GM23338 (cell line): Measurements from ENCODE around the gene SIRPG. TPM values are rescaled to one million over a fixed set of nuclear protein-coding genes. Genes with fewer than 3 reads are reported as not detected.

Experiments used
- ATAC-seq: fragments of 200-7000 bp; cut with Tn5 transposase; 3 replicates; pipeline ENCODE4 v1.9.1; 2020
- DNase-seq: peaks from one replicate; pipeline ENCODE4 v3.0.0-alpha.2; 2015; ENCODE audit warnings: low spot score
- H2AFZ ChIP-seq: fragments of 200-600 bp; sonication (generic); 2 replicates; pipeline ENCODE4 v1.8.0; 2016; ENCODE audit warnings: antibody characterized with exemption, mild to moderate bottlenecking, moderate library complexity
- H3F3A ChIP-seq: fragments of 200-600 bp; sonication (generic); replicated peaks from 2 replicates; pipeline ENCODE4 v1.8.0; 2017; ENCODE audit warnings: antibody characterized with exemption, mixed run types, low read depth
- H3K27ac ChIP-seq: fragments of 200-600 bp; sonication (generic); 2 replicates; pipeline ENCODE4 v1.6.1; 2016; ENCODE audit warnings: low read depth
- H3K27me3 ChIP-seq: fragments of 200-600 bp; sonication (generic); 2 replicates; pipeline ENCODE4 v1.8.0; 2016; ENCODE audit warnings: mild to moderate bottlenecking, mixed run types, moderate library complexity; ENCODE audit not compliant: insufficient read depth
- H3K36me3 ChIP-seq: fragments of 200-600 bp; sonication (generic); 2 replicates; pipeline ENCODE4 v1.8.0; 2016; ENCODE audit warnings: mild to moderate bottlenecking; ENCODE audit not compliant: insufficient read depth
- H3K4me1 ChIP-seq: fragments of 200-600 bp; sonication (generic); 2 replicates; pipeline ENCODE4 v1.8.0; 2016; ENCODE audit warnings: mild to moderate bottlenecking, moderate library complexity; ENCODE audit not compliant: insufficient read depth
- H3K4me2 ChIP-seq: fragments of 200-600 bp; sonication (generic); 2 replicates; pipeline ENCODE4 v1.7.1; 2017; ENCODE audit warnings: mixed run types
- H3K4me3 ChIP-seq: fragments of 200-600 bp; sonication (generic); 2 replicates; pipeline ENCODE4 v1.6.1; 2016; ENCODE audit warnings: mixed run types
- H3K79me2 ChIP-seq: fragments of 200-600 bp; sonication (generic); replicated peaks from 2 replicates; pipeline ENCODE4 v1.8.0; 2017; ENCODE audit warnings: mild to moderate bottlenecking; ENCODE audit not compliant: insufficient read depth
- H3K9me2 ChIP-seq: fragments of 200-600 bp; sonication (generic); 2 replicates; pipeline ENCODE4 v1.8.0; 2017; ENCODE audit not compliant: insufficient read depth
- H4K20me1 ChIP-seq: fragments of 200-600 bp; sonication (generic); replicated peaks from 2 replicates; pipeline ENCODE4 v1.8.0; 2017; ENCODE audit warnings: mild to moderate bottlenecking; ENCODE audit not compliant: insufficient read depth
- H3K27ac Mint-ChIP-seq: 2 replicates; pipeline ENCODE4 v1.8.0; 2020; ENCODE audit warnings: inconsistent platforms, mild to moderate bottlenecking, moderate library complexity, mixed read lengths
- H3K27me3 Mint-ChIP-seq: 3 replicates; pipeline ENCODE4 v1.8.0; 2022; ENCODE audit warnings: low read depth, mild to moderate bottlenecking, moderate library complexity, mixed read lengths, inconsistent platforms; ENCODE audit not compliant: insufficient read depth, poor library complexity
- H3K36me3 Mint-ChIP-seq: 3 replicates; pipeline ENCODE4 v1.8.0; 2021; ENCODE audit warnings: low read depth, mild to moderate bottlenecking, inconsistent platforms, moderate library complexity, mixed read lengths
- H3K4me1 Mint-ChIP-seq: 3 replicates; pipeline ENCODE4 v1.8.0; 2020; ENCODE audit warnings: mild to moderate bottlenecking, inconsistent platforms, mixed read lengths
- H3K4me3 Mint-ChIP-seq: 3 replicates; pipeline ENCODE4 v1.8.0; 2021; ENCODE audit warnings: moderate library complexity, mild to moderate bottlenecking, inconsistent platforms, mixed read lengths
- H3K9me3 Mint-ChIP-seq: 3 replicates; pipeline ENCODE4 v1.8.0; 2020; ENCODE audit warnings: moderate library complexity, mild to moderate bottlenecking, inconsistent platforms, mixed read lengths
- CREB1 ChIP-seq: fragments of 250-450 bp; sonication (Bioruptor Pico); IDR thresholded peaks from 2 replicates; pipeline ENCODE4 v1.5.0; 2020; ENCODE audit warnings: low read depth, mild to moderate bottlenecking, moderate library complexity
- EZH2 ChIP-seq: fragments of 200-600 bp; sonication (generic); IDR thresholded peaks from one replicate; pipeline ENCODE4 v1.8.0; 2017; ENCODE audit warnings: antibody characterized with exemption, mild to moderate bottlenecking, low read depth; ENCODE audit not compliant: unreplicated experiment
- EZH2phosphoT487 ChIP-seq: fragments of 200-600 bp; sonication (generic); IDR thresholded peaks from one replicate; pipeline ENCODE4 v1.8.1; 2018; ENCODE audit warnings: antibody characterized with exemption; ENCODE audit not compliant: unreplicated experiment
- NANOG ChIP-seq: IDR thresholded peaks from 2 replicates; pipeline ENCODE4 v1.6.1; 2016; ENCODE audit warnings: antibody characterized with exemption, borderline replicate concordance
- POLR2AphosphoS5 ChIP-seq: IDR thresholded peaks from 2 replicates; pipeline ENCODE4 v1.6.1; 2016; ENCODE audit warnings: antibody characterized with exemption, low read depth
- STAT1 ChIP-seq: IDR thresholded peaks from one replicate; pipeline ENCODE4 v1.6.1; 2016; ENCODE audit warnings: antibody characterized with exemption; ENCODE audit not compliant: unreplicated experiment
- ZNF114 ChIP-seq: fragments of 250-450 bp; sonication (Bioruptor Pico); IDR thresholded peaks from 2 replicates; pipeline ENCODE4 v1.5.0; 2020; ENCODE audit warnings: mild to moderate bottlenecking, moderate library complexity
- polyA plus RNA-seq: library from polyadenylated mRNA; unstranded; fragments of >200 nt; fragmentation: Nextera tagmentation; extraction: Ambion mirVana; gene quantifications from 2 replicates; pipeline ENCODE4 v1.2.1, GENCODE V29; 2016
- total RNA-seq: library from RNA; depleted of rRNA; stranded (reverse); fragments of >200 nt; shearing (Covaris generic); gene quantifications from 2 replicates; pipeline ENCODE4 v1.2.3, GENCODE V29; 2014
- TF ChIP-seq, protein P1 (sequence below): IDR thresholded peaks from 2 replicates; pipeline ENCODE4 v1.6.1; 2016; ENCODE audit warnings: antibody characterized with exemption
- TF ChIP-seq, protein P2 (sequence below), 2 experiments: fragments of 200-600 bp in 1 of 2; sonication (generic) in 1 of 2; conservative IDR thresholded peaks; 2 replicates each; pipeline versions ENCODE4 v1.5.1 to v1.6.1; 2016 to 2017; ENCODE audit warnings: antibody characterized with exemption in 2 of 2, low read depth in 2 of 2, mild to moderate bottlenecking in 2 of 2, moderate library complexity in 1 of 2
- TF ChIP-seq, protein P3 (sequence below): IDR thresholded peaks from one replicate; pipeline ENCODE4 v1.6.1; 2018; ENCODE audit warnings: antibody characterized with exemption; ENCODE audit not compliant: unreplicated experiment

The SIRPG gene
- total and polyA plus RNA-seq, 2 experiments from 2014 or later, result not detected

DNA sequence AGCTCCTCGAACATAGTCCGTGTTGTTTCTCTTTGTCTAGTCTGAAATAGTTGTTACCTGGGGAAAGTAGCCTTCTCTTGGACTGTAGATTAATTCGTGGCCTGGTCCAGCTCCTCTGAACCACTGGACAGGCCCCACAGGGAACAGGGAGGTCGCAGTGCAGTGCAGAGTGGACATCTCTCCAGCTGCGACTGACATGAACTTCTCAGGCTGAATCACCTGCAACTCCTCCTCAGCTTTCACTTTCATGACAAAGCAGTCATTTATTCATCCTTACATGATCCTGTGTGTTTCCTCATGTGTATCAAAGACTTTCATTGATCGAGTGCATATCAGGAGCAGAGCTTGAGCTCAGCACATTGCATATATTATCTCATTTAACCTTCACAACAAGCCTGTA, 19.1 kb upstream of the SIRPG start (continued):
- TF ChIP-seq, protein P1, sequence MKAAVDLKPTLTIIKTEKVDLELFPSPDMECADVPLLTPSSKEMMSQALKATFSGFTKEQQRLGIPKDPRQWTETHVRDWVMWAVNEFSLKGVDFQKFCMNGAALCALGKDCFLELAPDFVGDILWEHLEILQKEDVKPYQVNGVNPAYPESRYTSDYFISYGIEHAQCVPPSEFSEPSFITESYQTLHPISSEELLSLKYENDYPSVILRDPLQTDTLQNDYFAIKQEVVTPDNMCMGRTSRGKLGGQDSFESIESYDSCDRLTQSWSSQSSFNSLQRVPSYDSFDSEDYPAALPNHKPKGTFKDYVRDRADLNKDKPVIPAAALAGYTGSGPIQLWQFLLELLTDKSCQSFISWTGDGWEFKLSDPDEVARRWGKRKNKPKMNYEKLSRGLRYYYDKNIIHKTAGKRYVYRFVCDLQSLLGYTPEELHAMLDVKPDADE, result no peak

DNA sequence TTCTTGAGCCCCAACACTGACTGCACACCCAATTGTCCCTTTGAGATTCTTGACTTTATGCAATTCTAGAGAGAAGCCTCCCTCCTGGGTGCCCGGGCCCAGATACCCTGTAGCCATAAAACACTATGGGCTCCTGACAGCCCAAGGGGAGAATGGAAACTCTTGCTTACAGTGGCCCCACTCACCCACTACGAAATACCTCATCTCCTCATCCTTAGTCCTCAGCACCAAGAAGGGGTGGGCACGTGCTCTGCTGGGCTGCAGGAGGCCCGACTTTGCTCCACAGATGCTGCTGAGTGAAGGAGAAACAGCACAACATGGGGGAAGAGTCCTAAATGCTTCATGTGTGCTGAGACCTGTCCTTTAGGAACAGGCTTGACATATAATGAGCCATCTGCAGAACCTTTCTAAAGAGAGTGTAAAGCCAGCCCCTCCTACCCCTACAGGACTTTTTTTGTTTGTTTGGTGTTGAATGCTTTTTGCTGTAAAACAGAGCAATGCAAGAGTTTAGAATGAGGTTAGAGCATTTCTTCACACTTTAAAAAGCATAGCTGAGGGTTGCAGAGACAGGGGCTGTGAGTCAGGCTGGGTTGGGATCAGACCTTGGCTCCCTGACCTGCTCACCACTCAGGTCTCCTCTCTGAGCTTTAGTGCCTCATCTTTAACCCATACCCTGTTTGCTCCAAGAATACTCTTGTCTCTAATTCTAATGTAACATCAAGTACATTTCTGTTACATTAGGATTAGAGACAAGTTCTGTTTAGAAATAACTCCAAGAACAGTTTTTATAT, 17.6 kb upstream of the SIRPG start:
- no peaks in the 10 kb centered on the region for H3K79me2 ChIP-seq
- H3K36me3 Mint-ChIP-seq, result peaks cover 3% of the 10 kb centered on the region; the same call in 1 of the 3 replicates
- H3K4me3 ChIP-seq, result no peak overlapping the region
- H3K4me1 ChIP-seq, result no peaks in the 10 kb centered on the region
- TF ChIP-seq EZH2 (no peak), EZH2phosphoT487 (no peak), POLR2AphosphoS5 (no peak), STAT1 (no peak), ZNF114 (no peak), NANOG (no peak)
- TF ChIP-seq, protein P2, sequence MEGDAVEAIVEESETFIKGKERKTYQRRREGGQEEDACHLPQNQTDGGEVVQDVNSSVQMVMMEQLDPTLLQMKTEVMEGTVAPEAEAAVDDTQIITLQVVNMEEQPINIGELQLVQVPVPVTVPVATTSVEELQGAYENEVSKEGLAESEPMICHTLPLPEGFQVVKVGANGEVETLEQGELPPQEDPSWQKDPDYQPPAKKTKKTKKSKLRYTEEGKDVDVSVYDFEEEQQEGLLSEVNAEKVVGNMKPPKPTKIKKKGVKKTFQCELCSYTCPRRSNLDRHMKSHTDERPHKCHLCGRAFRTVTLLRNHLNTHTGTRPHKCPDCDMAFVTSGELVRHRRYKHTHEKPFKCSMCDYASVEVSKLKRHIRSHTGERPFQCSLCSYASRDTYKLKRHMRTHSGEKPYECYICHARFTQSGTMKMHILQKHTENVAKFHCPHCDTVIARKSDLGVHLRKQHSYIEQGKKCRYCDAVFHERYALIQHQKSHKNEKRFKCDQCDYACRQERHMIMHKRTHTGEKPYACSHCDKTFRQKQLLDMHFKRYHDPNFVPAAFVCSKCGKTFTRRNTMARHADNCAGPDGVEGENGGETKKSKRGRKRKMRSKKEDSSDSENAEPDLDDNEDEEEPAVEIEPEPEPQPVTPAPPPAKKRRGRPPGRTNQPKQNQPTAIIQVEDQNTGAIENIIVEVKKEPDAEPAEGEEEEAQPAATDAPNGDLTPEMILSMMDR (conservative IDR thresholded peaks at IDR 0.05; ENCODE audit: low read depth in 2 of 2), result no peak
- H3K27ac Mint-ChIP-seq, result no peak overlapping the region
- no peak for DNase-seq
- no peaks in the 10 kb centered on the region for H3K27me3 ChIP-seq
- H3K27me3 Mint-ChIP-seq, result peaks cover 2% of the 10 kb centered on the region
- no peaks in the 10 kb centered on the region for H3F3A ChIP-seq
- no peaks in the 10 kb centered on the region for H3K4me1 Mint-ChIP-seq
- no peak overlapping the region for H2AFZ ChIP-seq
- no peak for ATAC-seq
- peaks cover 3% of the 10 kb centered on the region for H3K9me2 ChIP-seq
- no peak overlapping the region for H3K4me3 Mint-ChIP-seq
- H3K9me3 Mint-ChIP-seq, result peaks cover 11% of the 10 kb centered on the region; the same call in 2 of the 3 replicates
- no peak overlapping the region for H3K27ac ChIP-seq
- H3K4me2 ChIP-seq, result no peak overlapping the region
- no peaks in the 10 kb centered on the region for H4K20me1 ChIP-seq
- H3K36me3 ChIP-seq, result no peaks in the 10 kb centered on the region

DNA sequence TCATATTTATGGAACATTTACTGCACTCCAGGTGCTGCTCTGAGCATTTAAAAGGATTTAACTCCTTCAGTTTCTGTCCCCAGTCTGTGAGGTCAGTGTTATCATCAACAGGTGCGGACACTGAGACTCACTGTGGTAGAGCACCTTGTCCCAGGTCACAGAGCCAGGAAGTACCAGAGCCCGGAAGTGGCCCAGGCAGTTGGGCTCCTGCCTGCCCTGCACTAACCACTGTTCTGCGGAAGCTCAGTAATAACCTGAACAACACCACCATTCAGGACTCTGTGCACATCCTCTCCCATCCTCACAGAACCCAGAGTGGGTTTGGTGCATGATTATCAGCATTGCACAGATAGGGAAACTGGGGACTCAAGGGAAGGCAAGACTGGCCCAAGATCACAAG, 16.8 kb upstream of the SIRPG start:
- no peak overlapping the region for H2AFZ ChIP-seq
- no peaks in the 10 kb centered on the region for H4K20me1 ChIP-seq
- H3K9me2 ChIP-seq, result peaks cover 7% of the 10 kb centered on the region
- H3K79me2 ChIP-seq, result no peaks in the 10 kb centered on the region
- no peaks in the 10 kb centered on the region for H3K36me3 ChIP-seq
- Mint-ChIP-seq H3K27ac (no peak overlapping the region), H3K27me3 (peaks cover 2% of the 10 kb centered on the region), H3K36me3 (peaks cover 3% of the 10 kb centered on the region; the same call in 1 of the 3 replicates), H3K4me3 (no peak overlapping the region), H3K9me3 (peaks cover 11% of the 10 kb centered on the region; the same call in 2 of the 3 replicates), H3K4me1 (0 out of 3 replicates have a peak, but pooled peaks cover 2% of the 10 kb centered on the region)
- H3K4me3 ChIP-seq, result no peak overlapping the region
- no peaks in the 10 kb centered on the region for H3F3A ChIP-seq
- H3K4me2 ChIP-seq, result no peak overlapping the region
- no peaks in the 10 kb centered on the region for H3K27me3 ChIP-seq
- H3K27ac ChIP-seq, result no peak overlapping the region
- DNase-seq (no peak), ATAC-seq (no peak)
- TF ChIP-seq, protein P3, sequence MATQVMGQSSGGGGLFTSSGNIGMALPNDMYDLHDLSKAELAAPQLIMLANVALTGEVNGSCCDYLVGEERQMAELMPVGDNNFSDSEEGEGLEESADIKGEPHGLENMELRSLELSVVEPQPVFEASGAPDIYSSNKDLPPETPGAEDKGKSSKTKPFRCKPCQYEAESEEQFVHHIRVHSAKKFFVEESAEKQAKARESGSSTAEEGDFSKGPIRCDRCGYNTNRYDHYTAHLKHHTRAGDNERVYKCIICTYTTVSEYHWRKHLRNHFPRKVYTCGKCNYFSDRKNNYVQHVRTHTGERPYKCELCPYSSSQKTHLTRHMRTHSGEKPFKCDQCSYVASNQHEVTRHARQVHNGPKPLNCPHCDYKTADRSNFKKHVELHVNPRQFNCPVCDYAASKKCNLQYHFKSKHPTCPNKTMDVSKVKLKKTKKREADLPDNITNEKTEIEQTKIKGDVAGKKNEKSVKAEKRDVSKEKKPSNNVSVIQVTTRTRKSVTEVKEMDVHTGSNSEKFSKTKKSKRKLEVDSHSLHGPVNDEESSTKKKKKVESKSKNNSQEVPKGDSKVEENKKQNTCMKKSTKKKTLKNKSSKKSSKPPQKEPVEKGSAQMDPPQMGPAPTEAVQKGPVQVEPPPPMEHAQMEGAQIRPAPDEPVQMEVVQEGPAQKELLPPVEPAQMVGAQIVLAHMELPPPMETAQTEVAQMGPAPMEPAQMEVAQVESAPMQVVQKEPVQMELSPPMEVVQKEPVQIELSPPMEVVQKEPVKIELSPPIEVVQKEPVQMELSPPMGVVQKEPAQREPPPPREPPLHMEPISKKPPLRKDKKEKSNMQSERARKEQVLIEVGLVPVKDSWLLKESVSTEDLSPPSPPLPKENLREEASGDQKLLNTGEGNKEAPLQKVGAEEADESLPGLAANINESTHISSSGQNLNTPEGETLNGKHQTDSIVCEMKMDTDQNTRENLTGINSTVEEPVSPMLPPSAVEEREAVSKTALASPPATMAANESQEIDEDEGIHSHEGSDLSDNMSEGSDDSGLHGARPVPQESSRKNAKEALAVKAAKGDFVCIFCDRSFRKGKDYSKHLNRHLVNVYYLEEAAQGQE, result no peak
- TF ChIP-seq, protein P1, result no peak
- TF ChIP-seq CREB1 (CRISPR knock-in tag) (no peak), STAT1 (no peak)
- H3K4me1 ChIP-seq, result no peaks in the 10 kb centered on the region
